Prostate gland (tissue), 2 donors: ENCODE measurements around the gene TMEM26.

ENCODE experiments used
- POLR2A ChIP-seq: fragments of 450-650 bp; IDR thresholded peaks from one replicate; pipeline ENCODE4 v1.6.1; 2016; ENCODE audit warnings: antibody characterized with exemption, mild to moderate bottlenecking
- POLR2AphosphoS5 ChIP-seq: sonication (generic); formaldehyde crosslinking; IDR thresholded peaks from one replicate; pipeline ENCODE4 v1.6.1; 2017; ENCODE audit warnings: antibody characterized with exemption
- TF ChIP-seq, protein P1 (sequence below), 4 experiments: fragments of 200-600 bp in 2 of 4; fragments of 450-650 bp in 2 of 4; sonication (generic) in 2 of 4; IDR thresholded peaks; 1 replicate in 3 of 4; 2 replicates in 1 of 4; pipeline ENCODE4 v1.5.1; 2016 to 2019; ENCODE audit warnings: antibody characterized with exemption in 4 of 4, mild to moderate bottlenecking in 2 of 4, moderate library complexity in 2 of 4

DNA sequence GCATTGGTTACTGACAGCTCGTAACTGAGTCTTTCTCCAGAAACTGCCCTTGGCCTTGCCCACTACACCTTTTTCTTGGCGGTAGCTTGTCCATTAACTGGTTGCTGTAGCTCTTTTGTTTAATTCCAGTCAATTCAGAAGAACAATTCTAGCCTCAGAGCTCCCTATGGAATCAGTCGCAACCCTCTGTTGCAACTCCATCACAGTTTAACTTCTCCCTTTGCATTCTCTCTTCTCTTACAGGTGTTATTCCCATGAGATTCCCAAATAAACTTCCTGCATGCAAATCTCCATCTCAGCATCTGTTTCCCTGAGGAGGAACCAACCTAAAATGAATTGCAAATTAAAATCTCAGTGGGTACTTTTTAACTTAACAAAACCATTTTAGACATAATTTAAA is 28.4 kb upstream of the TMEM26 start:
- TF ChIP-seq, protein P1, sequence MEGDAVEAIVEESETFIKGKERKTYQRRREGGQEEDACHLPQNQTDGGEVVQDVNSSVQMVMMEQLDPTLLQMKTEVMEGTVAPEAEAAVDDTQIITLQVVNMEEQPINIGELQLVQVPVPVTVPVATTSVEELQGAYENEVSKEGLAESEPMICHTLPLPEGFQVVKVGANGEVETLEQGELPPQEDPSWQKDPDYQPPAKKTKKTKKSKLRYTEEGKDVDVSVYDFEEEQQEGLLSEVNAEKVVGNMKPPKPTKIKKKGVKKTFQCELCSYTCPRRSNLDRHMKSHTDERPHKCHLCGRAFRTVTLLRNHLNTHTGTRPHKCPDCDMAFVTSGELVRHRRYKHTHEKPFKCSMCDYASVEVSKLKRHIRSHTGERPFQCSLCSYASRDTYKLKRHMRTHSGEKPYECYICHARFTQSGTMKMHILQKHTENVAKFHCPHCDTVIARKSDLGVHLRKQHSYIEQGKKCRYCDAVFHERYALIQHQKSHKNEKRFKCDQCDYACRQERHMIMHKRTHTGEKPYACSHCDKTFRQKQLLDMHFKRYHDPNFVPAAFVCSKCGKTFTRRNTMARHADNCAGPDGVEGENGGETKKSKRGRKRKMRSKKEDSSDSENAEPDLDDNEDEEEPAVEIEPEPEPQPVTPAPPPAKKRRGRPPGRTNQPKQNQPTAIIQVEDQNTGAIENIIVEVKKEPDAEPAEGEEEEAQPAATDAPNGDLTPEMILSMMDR (IDR thresholded peaks at IDR 0.05), result no peak
- TF ChIP-seq POLR2A (no peak), POLR2AphosphoS5 (no peak)
